Stimulated activated naive CD8-positive, alpha-beta T cell treated with anti-CD3 and anti-CD28 coated beads, Interleukin-15, Interleukin-2, amounts not matched to agents 100 U/mL and 50 U/mL, for 24 hours (primary cell): ENCODE measurements around the gene PRRT2.
"Not testable (repeated sequence)": the region's sequence is repeated elsewhere in the genome, so short reads cannot be mapped to it uniquely, and the experiment has no call there.

Source experiments
- ATAC-seq: fragments of 150-1000 bp; cut with Tn5 transposase; one replicate; pipeline ENCODE4 v1.10.0; 2021
- DNase-seq: peaks from one replicate; pipeline ENCODE4 v3.0.0; 2021

Gene PRRT2

DNA sequence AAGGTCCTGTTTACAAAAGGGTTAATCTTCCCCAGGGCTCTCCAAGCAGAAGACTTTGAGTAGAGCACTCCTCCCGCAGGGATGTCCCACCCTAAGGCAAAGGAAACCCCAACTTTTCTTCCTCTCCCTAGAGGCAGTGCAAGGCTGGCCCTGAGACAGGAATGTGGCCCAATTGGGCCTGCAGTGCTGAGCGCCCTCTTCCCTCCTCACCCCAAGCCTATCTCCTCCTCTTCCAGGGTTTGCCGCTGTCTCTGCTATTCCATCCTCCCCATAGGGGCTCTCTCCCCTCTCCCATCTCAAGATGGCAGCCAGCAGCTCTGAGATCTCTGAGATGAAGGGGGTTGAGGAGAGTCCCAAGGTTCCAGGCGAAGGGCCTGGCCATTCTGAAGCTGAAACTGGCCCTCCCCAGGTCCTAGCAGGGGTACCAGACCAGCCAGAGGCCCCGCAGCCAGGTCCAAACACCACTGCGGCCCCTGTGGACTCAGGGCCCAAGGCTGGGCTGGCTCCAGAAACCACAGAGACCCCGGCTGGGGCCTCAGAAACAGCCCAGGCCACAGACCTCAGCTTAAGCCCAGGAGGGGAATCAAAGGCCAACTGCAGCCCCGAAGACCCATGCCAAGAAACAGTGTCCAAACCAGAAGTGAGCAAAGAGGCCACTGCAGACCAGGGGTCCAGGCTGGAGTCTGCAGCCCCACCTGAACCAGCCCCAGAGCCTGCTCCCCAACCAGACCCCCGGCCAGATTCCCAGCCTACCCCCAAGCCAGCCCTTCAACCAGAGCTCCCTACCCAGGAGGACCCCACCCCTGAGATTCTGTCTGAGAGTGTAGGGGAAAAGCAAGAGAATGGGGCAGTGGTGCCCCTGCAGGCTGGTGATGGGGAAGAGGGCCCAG, 1.0 kb downstream of the PRRT2 start:
- no peak for DNase-seq
- no peak for ATAC-seq

DNA sequence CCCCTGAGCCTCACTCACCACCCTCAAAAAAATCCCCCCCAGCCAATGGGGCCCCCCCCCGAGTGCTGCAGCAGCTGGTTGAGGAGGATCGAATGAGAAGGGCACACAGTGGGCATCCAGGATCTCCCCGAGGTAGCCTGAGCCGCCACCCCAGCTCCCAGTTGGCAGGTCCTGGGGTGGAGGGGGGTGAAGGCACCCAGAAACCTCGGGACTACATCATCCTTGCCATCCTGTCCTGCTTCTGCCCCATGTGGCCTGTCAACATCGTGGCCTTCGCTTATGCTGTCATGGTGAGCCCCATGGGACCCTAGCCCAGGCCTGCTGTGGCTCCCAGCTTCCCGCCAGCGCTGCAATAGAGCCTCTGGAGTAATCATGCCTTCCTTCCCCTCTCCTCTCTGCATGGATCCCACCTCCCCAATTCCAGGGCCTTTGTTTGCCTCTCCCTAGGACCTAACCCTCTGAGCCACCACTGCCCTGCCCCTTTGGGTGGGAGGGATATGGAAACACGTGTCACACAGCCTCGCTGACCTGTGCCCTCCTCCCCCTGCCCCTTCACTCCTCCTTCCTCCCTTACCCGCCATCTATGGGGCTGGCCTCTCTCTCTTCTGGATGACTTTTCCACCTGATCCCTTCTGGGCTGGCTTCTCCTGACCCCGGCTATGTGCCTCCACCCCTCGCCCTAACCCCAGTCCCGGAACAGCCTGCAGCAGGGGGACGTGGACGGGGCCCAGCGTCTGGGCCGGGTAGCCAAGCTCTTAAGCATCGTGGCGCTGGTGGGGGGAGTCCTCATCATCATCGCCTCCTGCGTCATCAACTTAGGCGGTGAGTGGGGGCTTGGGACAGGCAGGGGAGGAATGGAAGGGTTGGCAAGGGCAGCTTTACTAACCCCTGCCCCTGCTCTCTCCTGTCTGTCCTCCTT, 1.9 kb downstream of the PRRT2 start:
- ATAC-seq: no peak
- DNase-seq: no peak

DNA sequence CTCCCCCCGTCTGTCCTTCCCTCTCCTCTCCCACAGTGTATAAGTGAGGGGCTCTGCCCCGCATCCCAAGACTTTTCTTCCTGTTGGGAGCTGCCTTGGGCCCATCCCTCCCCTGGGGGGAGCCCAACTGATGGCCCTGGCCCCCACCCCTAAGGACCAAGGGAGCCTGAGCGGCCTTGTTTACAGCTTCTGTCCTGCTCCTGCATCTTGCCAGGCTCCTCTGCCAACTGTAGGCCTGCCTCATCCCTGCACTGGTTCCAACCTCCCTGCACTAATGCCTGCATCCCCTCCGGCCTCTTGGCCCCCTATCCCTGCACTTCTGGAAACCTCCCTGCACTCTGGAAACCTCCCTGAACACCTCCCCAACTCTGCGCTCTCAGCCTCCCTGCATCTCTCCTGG, 2.6 kb downstream of the PRRT2 start:
- DNase-seq (no peak), ATAC-seq (no peak)

DNA sequence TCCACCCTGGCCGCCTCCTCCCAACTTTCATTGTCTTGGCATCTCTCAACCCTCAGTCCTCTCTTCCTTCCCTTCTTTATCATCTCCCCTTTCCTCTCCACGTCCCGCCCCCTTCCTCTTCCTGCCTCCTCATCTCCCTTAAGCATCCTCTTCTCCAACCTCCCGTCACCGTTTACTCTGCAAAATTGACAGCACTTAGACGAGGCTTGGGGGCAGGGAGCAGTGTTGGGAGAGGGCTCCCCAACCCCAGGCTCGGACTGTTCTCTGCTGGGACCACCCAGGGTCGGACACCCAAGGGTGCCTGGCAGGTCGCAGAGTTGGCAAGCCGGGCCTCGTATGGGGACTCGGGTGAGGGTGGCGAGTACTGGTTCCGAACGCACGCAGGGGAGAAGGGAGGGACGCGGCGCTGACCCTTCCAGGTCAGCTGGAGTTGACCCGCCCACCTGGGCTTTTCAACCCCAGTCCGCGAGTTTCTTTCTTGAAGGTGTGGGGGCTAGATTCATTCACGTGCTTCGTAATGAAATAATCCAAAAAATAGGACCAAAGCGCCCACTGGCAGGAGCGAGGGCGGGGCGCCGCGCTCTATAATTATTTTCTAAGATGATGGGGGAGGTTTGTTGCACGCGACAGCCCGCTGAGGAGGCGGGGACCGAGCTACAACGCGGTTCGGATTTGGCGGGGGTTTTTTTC, 3.2 kb downstream of the PRRT2 start:
- no peak for ATAC-seq
- peak; percentile 59 for DNase-seq

DNA sequence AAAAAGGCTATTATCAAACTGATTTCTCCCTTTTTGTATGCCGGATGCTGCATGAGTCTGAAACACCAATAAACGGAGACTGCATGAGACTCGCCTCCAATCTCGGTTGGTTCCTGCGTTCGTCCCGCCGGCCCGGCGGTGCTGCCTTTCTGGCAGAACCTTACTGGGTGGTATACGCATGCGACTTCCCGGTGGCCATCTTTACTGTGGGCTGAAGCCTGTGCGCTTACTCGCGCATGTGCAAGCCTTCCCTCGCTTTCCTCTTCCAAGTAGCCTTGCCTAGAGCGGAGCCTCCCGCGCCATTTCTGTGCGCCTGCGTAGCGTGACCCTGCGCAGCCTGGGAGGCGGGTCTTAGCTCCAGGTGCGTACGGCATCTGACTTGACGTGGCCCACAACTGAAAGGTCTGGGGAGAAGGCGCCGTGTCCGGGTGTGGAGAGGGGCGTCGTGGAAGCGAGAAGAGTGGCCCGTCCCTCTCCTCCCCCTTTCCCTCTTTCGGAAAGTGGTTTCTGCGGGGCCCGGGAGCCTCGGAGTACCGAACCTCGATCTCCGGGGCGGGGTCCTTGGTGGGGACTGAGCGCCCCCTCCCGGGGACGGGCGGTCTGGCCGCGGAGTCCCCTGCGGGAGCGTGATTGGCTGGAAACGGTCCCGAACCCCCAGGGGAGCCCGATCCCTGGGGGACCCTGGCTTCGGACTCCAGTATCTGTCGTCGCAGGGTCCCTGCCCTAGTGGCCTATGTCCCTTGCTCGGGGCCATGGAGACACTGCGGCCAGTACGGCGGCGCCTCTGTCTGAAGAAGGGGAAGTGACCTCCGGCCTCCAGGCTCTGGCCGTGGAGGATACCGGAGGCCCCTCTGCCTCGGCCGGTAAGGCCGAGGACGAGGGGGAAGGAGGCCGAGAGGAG, 4.0 kb downstream of the PRRT2 start, which contains the start of gene PAGR1:
PAGR1 (plus strand) TSS at position 360 of the 901 bp plus-strand sequence; CDS start at position 734, 374 bp downstream.
- ATAC-seq (peak; percentile 73), DNase-seq (peak; percentile 97)

DNA sequence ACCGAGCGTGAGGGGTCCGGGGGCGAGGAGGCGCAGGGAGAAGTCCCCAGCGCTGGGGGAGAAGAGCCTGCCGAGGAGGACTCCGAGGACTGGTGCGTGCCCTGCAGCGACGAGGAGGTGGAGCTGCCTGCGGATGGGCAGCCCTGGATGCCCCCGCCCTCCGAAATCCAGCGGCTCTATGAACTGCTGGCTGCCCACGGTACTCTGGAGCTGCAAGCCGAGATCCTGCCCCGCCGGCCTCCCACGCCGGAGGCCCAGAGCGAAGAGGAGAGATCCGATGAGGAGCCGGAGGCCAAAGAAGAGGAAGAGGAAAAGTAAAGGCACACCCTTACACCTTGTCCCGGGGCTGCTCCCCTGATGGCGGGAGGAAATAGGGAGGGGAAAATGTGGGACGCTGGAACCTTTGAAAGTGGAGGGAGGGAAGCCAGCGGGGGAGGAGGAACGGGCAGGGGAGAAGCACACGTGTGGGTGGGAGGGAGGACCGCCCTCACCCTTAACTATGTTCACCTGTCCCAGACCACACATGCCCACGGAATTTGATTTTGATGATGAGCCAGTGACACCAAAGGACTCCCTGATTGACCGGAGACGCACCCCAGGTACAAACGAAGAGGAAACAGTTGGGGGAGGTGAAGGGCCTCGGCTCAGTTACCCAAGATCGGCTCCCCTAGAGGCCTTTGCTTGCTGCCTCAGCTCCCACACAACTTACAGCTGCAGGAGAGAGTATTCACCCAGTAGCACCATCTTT, 4.9 kb downstream of the PRRT2 start:
- DNase-seq (peak; percentile 72), ATAC-seq (peak; percentile 33)

DNA sequence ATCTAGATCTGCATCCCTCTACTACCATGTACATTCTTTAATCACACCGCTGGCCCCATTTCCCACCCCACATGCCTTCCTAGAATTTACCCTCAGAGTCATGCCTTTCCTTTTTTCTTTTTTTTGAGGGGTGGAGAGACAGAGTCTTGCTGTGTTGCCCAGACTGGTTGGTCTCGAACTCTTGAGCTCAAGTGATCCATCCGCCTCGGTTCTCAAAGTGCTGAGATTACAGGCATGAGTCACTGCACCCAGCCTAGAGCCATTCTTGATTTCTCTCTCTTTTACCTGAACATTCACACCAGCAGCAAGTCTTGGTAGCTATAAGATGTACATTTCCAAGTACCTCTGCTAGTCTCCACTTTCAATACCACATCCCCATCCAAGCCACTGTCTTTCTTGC, 6.1 kb downstream of the PRRT2 start:
- no peak for DNase-seq
- ATAC-seq: no peak

DNA sequence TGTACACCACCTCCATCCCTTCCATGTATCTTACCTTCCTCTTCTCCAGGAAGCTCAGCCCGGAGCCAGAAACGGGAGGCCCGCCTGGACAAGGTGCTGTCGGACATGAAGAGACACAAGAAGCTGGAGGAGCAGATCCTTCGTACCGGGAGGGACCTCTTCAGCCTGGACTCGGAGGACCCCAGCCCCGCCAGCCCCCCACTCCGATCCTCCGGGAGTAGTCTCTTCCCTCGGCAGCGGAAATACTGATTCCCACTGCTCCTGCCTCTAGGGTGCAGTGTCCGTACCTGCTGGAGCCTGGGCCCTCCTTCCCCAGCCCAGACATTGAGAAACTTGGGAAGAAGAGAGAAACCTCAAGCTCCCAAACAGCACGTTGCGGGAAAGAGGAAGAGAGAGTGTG, 7.5 kb downstream of the PRRT2 start:
- ATAC-seq (no peak), DNase-seq (no peak)

DNA sequence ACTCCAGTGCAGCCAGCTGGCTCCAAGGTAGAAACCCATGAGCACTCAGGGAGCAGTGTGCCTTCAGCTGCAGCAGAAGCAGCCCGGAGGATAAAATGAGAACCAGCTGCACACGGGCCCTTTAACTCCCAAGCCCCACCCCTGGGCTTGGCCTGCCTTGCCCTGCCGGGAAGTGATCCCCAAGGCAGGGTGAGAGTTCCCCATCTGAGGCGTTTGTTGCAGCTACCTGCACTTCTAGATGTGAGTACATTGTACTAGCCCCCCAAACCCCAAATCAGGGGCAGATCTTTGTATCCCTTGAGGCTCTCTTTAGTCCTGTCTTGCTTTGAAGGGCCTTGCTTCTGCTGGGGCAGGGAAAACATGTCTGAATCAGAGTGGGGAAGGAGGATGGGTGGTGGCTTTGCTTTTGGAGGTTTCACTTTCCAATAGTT, 8.3 kb downstream of the PRRT2 start, which contains the start of gene MVP:
MVP (plus strand) TSS at position 192 of the 431 bp plus-strand sequence. CDS start 10,088 bp downstream, outside the sequence.
- peak; percentile 21 for ATAC-seq
- peak; percentile 59 for DNase-seq

DNA sequence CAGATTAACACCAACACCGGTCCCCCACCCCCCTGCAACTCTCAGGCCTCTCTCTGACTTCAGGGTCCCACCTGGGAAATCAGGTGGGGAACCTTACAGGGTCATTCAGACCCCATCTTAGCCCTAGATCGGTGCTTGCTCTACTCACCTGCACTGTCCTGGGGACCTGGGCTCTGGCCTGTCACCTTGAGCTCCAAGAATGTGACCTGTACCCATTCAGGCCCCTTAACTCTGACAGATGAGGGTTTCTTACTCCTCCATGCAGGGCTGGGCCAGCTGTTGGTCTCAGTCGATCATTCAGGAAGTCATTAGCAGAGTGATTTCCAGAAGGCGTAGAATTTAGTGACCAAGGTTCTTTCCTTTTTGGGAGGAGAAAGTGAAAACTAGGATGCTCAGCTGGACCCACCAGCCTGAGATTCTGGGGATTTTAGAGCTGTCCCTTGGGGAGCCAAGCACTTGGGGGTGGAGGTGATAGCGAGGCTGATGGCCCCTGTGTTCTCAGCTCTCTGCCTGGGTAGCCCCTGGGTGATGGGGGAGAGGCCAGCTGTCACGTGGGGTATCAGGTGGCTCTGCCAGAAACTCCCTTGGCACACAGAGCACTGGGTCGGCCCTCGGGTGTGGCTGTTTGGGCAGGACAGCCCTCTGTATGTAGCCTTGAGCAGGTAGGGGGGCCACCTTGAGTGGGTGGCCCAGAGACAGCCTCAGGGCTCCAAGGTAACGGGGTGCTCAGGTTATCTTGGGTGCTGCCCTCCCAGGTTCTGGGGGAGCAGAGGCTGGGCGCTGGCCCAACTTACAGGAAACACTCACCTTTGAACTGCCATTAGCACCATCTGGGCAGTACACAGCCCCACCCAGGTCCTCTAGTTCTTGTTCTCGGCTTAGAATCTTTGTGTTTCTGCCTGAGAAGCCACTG, 9.0 kb downstream of the PRRT2 start:
- ATAC-seq: peak; percentile 20

DNA sequence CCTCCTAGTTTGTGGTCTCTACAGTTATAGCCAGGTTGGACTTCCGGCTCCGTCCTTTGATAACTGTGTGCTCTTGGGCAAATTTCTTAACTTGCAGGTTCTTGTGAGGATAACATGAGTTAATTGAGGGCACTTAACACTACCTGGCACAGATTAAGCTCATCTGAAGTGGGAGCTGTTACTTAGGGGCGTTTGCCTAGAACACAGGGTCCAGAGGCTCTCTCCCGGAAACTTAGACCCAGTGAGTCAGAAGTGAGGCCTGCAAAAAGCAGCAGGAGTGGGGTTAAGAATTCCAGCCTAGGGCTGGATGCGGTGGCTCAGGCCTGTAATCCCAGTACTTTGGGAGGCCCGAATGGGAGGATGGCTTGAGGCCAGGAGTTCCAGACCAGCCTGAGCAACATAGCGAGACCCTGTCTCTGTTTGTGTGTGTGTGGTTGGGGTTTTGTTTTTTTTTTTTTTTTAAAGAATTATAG, 9.7 kb downstream of the PRRT2 start:
- DNase-seq (no peak), ATAC-seq (no peak)

More for the DNA sequence above, 9.0 kb downstream of the PRRT2 start:
- peak; percentile 67 for DNase-seq

DNA sequence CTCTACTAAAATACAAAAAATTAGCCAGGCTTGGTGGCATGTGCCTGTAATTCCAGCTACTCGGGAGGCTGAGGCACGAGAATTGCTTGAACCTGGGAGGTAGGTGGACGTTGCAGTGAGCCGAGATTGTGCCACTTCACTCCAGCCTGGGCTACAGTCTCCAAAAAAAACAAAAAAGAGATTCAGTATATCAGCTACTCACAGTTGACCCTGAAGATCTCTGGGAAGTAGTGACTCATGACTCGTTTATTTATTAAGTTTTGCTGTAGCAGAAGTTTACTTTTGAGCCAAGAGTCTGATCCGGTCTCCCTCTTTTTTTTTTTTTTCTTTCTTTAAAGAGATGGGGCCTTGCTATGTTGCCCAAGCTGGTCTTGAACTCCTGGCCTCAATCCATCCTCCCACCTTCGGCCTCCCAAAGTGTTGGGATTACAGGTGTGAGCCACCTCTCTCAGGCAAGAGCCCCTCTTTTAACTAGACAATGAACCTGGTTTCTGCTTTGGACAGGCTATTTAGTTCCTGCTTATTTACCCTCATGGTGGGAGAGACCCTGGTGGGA, 12.7 kb downstream of the PRRT2 start:
- ATAC-seq: no peak
- no peak for DNase-seq

DNA sequence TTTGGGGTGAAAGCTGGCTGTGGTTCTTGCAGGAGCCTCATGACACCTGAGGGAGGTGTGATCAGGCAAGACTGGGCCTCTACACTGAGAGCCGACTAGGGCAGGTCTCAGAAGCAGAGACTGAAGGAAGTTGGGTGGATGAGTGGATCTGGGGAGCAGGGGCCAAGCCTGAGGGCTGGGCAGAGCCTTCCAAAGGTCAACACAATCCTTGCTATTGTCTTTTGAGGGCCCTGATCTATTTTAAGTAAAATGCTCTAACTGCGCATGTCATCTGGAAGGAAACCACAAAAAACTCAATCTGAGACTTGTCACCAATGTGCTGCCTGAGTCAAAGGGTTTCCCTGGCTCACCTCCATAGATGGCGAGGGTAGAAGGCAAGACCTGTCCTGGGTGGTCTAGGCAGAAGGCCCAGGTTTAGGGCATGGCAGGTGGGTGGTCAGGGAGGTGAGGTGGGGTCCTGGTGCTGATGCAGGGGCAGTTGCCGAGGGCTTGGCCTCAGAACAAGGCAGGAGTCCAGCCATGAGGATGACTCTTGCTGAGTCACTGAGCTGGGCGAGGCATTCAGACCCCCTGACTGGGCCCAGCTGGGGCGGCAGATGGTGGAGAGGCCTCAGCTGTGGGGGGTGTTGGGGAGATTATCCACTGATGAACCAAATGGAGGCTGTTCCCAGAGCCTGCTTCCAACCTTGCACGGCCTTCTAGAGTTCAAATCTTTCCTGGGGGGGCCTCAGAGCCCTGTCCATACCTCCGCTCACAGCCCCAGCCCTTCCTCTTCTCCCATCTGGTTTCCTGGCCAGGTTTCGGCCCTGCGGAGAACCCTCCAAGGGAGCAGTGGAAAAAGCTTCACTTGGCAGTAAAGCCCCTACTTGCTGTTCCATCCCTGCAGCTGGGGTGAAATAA, 13.4 kb downstream of the PRRT2 start:
- peak; percentile 57 for DNase-seq
- peak; percentile 70 for ATAC-seq

DNA sequence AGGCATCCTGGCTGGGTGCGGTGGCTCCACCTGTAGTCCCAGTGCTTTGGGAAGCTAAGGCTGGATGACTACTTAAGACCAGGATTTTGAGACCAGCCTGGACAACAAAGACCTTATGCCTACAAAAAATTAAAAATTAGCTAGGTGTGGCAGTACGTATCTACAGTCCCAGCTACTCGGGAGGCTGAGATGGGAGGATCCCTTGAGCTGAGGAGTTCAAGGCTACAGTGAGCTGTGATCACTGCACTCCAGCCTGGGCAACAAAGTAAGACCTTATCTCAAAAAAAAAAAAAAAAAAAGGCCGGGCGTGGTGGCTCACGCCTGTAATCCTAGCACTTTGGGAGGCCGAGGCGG, 14.3 kb downstream of the PRRT2 start:
- ATAC-seq: no peak

DNA sequence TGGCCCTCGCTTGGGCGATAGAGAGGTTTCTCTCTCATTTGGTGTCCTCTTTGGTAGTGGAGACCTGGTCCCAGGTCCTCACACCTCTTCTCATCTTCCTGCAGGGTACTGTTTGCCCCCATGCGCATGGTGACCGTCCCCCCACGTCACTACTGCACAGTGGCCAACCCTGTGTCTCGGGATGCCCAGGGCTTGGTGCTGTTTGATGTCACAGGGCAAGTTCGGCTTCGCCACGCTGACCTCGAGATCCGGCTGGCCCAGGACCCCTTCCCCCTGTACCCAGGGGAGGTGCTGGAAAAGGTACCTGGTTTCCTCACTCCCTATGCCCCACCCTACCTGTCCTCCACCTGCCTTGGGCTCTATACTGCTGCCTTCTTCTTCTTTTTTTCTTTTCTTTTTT, 18.8 kb downstream of the PRRT2 start:
- DNase-seq: no peak
- no peak for ATAC-seq

More for the DNA sequence above, 14.3 kb downstream of the PRRT2 start:
- DNase-seq: no peak

DNA sequence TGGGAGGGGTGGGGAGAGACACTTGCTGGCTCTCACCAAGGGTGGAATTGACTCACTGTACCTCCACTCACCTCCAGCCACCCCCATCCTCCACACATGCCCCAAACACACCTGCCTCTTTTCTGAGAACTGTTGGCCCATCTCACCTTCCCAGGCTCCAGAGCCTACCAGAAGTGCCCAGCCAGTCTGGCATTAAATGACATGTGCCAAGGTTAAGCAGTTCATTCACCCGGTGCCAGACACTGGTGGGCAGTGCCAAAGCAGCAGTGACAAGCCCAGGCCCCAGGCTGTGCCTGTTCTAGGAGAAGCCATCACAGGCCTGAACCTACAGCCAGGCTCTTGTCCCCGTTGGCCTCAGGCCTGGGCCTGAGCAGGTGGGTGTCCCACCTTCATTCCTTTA, 19.5 kb downstream of the PRRT2 start:
- DNase-seq: no peak

DNA sequence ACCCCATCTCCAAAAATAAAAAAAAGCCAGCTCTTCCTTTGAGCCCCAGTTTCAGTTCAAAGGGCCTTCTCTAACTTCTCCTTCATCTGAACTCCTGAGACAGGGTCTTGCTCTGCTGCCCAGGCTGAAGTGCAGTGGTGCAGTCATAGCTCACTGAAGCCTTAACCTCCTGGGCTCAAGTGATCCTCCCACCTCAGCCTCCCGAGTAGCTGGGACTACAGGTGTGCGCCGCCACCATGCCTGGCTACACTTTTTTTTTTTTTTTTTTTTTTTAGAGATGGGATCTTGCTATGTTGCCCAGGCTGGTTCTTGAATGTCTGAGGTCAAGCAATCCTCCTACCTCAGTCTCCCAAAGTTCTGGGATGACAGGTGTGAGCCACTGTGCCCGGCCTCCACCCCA, 21.2 kb downstream of the PRRT2 start:
- not testable (repeated sequence) for ATAC-seq, DNase-seq

More for the DNA sequence above, 19.5 kb downstream of the PRRT2 start:
- ATAC-seq: no peak

DNA sequence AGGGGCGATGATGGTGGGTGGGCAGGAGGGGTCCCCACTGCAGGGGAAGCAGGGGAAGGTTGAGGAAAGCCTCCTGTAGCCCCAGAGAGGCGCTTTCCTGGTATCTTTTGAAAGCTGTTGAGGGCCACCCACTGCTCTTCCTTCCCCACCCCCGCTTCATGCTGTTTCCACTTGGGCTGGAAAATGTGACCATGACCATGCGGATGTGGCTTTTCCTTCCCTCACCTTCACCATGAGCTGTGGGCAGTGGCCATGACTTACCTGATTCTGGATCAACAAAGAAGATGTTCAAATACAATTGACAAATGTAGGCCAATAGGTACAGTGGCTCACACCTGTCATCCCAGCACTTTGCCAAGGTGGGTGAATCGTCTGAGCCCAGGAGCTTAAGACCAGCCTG, 22.1 kb downstream of the PRRT2 start:
- no peak for DNase-seq

More for the DNA sequence above, 22.1 kb downstream of the PRRT2 start:
- no peak for ATAC-seq
